Parathyroid adenoma (tissue), 2 donors: ENCODE measurements around the gene CBX3.
"Not testable (repeated sequence)": the region's sequence is repeated elsewhere in the genome, so short reads cannot be mapped to it uniquely, and the experiment has no call there.

Experiments
- H2AFZ ChIP-seq: fragments of 300-600 bp; sonication (generic); one replicate; pipeline ENCODE4 v1.7.0; 2017; ENCODE audit warnings: antibody characterized with exemption, mild to moderate bottlenecking
- H3K27ac ChIP-seq: fragments of 300-600 bp; sonication (generic); one replicate; pipeline ENCODE4 v1.7.0; 2017
- H3K27me3 ChIP-seq: fragments of 300-600 bp; sonication (generic); one replicate; pipeline ENCODE4 v1.7.0; 2017; ENCODE audit warnings: low read length; ENCODE audit not compliant: control insufficient read depth, insufficient read depth
- H3K36me3 ChIP-seq: fragments of 300-600 bp; sonication (generic); one replicate; pipeline ENCODE4 v1.7.0; 2017; ENCODE audit warnings: low read length; ENCODE audit not compliant: control insufficient read depth, insufficient read depth
- H3K4me1 ChIP-seq: fragments of 300-600 bp; sonication (generic); one replicate; pipeline ENCODE4 v1.7.0; 2017; ENCODE audit warnings: control low read depth
- H3K4me2 ChIP-seq: fragments of 300-600 bp; sonication (generic); one replicate; pipeline ENCODE4 v1.7.0; 2017; ENCODE audit warnings: low read length
- H3K4me3 ChIP-seq: fragments of 300-600 bp; sonication (generic); one replicate; pipeline ENCODE4 v1.7.0; 2017; ENCODE audit warnings: low read depth, low read length
- H3K79me2 ChIP-seq: fragments of 300-600 bp; sonication (generic); one replicate; pipeline ENCODE4 v1.7.0; 2017; ENCODE audit warnings: control low read depth
- H3K9ac ChIP-seq: fragments of 300-600 bp; sonication (generic); one replicate; pipeline ENCODE4 v1.7.0; 2017; ENCODE audit warnings: mild to moderate bottlenecking
- H3K9me3 ChIP-seq: fragments of 300-600 bp; sonication (generic); one replicate; pipeline ENCODE4 v1.7.0; 2017; ENCODE audit warnings: low read length; ENCODE audit not compliant: control insufficient read depth
- TF ChIP-seq, protein P1 (sequence below): fragments of 300-600 bp; sonication (generic); IDR thresholded peaks from one replicate; pipeline ENCODE4 v1.7.0; 2017; ENCODE audit warnings: antibody characterized with exemption, mild to moderate bottlenecking
- donor health status: primary hyperparathyroidism.

CBX3 gene

DNA sequence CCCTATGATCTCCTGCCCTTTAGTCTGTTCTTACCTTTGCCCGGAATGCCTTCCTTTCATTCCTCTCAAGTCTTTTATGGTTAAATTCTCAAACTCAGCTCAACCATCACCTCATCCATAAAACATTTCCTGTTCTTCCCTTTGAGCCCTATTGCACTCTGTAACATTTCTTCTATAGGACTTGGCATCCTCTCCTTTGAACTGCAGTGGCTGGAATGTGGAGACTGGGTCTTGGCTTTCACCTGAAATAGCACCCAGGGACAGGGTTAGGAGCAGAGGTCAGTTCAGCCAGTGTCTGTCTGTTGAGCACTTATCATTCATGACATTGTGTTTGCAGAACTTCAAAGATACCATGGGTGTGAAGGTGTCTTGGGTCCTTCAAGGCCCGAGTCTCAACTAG lies 42.3 kb upstream of the CBX3 start:
- Histone ChIP-seq H3K4me1 (no peaks in the 10 kb centered on the region), H3K36me3 (no peaks in the 10 kb centered on the region), H3K27ac (no peak overlapping the region), H3K79me2 (no peaks in the 10 kb centered on the region), H3K4me2 (no peak overlapping the region), H3K4me3 (no peak overlapping the region), H3K27me3 (no peaks in the 10 kb centered on the region), H3K9me3 (no peaks in the 10 kb centered on the region), H2AFZ (no peak overlapping the region), H3K9ac (no peak overlapping the region)
- TF ChIP-seq, protein P1, sequence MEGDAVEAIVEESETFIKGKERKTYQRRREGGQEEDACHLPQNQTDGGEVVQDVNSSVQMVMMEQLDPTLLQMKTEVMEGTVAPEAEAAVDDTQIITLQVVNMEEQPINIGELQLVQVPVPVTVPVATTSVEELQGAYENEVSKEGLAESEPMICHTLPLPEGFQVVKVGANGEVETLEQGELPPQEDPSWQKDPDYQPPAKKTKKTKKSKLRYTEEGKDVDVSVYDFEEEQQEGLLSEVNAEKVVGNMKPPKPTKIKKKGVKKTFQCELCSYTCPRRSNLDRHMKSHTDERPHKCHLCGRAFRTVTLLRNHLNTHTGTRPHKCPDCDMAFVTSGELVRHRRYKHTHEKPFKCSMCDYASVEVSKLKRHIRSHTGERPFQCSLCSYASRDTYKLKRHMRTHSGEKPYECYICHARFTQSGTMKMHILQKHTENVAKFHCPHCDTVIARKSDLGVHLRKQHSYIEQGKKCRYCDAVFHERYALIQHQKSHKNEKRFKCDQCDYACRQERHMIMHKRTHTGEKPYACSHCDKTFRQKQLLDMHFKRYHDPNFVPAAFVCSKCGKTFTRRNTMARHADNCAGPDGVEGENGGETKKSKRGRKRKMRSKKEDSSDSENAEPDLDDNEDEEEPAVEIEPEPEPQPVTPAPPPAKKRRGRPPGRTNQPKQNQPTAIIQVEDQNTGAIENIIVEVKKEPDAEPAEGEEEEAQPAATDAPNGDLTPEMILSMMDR: no peak

DNA sequence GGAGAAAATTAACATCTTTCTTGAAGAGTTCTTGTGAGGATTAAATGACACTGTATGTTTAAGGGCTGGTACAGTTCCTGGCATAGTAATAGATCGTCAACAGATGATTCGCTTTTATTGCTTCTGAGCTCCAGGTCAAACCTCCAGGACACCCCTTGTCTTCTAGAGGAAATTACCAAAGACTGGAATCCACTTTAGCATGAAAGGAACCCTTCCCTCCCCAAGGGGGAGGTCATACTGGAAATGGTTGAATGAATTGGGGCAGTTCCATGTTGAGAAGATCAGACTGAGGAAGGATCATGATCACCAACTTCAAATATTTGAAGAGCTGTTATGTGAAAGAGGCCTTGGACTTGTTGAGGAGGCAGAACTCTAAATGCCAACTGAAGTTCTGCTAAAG lies 40.6 kb upstream of the CBX3 start:
- no peaks in the 10 kb centered on the region for H3K4me1 ChIP-seq
- H3K4me2 ChIP-seq: no peak overlapping the region
- H2AFZ ChIP-seq: no peak overlapping the region
- H3K27ac ChIP-seq: no peak overlapping the region
- H3K4me3 ChIP-seq: no peak overlapping the region
- no peak overlapping the region for H3K9ac ChIP-seq
- no peaks in the 10 kb centered on the region for H3K27me3 ChIP-seq
- no peaks in the 10 kb centered on the region for H3K36me3 ChIP-seq
- H3K9me3 ChIP-seq: no peaks in the 10 kb centered on the region
- TF ChIP-seq, protein P1: no peak
- H3K79me2 ChIP-seq: no peaks in the 10 kb centered on the region

DNA sequence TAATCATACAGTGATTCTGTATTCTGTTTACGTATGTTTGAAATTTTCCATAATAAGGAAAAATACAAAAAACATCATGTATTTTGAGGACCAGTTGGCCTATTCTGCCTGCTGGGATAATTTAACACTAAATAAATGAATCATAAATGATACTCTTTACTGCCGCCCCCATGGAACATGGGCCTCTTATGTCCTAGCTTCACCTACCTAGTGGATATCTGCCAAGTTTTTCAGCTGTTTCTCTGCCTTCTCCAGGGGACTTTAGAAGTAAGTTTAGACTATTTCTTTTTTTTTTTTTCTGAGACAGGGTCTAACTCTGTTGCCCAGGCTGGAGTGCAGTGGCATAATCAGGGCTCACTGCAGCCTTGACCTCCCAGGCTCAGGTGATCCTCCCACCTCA lies 39.1 kb upstream of the CBX3 start:
- Histone ChIP-seq H3K4me3 (no peak overlapping the region), H3K27me3 (no peaks in the 10 kb centered on the region), H3K36me3 (no peaks in the 10 kb centered on the region), H3K27ac (no peak overlapping the region), H3K4me2 (no peak overlapping the region), H3K79me2 (no peaks in the 10 kb centered on the region), H3K9me3 (no peaks in the 10 kb centered on the region), H3K4me1 (no peaks in the 10 kb centered on the region), H3K9ac (no peak overlapping the region), H2AFZ (no peak overlapping the region)
- TF ChIP-seq, protein P1: no peak

DNA sequence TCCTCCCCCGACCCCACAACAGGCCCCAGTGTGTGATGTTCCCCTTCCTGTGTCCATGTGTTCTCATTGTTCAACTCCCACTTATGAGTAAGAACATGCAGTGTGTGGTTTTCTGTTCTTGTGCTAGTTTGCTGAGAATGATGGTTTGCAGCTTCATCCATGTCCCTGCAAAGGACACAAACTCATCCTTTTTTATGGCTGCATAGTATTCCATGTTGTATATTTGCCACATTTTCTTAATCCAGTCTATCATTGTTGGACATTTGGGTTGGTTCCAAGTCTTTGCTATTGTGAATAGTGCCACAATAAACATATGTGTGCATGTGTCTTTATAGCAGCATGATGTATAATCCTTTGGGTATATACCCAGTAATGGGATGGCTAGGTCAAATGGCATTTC lies 37.7 kb upstream of the CBX3 start:
- not testable (repeated sequence) for H3K4me3 ChIP-seq, H2AFZ ChIP-seq, H3K79me2 ChIP-seq, H3K4me2 ChIP-seq, H3K9me3 ChIP-seq, H3K9ac ChIP-seq, H3K27me3 ChIP-seq, H3K27ac ChIP-seq, H3K4me1 ChIP-seq, H3K36me3 ChIP-seq

DNA sequence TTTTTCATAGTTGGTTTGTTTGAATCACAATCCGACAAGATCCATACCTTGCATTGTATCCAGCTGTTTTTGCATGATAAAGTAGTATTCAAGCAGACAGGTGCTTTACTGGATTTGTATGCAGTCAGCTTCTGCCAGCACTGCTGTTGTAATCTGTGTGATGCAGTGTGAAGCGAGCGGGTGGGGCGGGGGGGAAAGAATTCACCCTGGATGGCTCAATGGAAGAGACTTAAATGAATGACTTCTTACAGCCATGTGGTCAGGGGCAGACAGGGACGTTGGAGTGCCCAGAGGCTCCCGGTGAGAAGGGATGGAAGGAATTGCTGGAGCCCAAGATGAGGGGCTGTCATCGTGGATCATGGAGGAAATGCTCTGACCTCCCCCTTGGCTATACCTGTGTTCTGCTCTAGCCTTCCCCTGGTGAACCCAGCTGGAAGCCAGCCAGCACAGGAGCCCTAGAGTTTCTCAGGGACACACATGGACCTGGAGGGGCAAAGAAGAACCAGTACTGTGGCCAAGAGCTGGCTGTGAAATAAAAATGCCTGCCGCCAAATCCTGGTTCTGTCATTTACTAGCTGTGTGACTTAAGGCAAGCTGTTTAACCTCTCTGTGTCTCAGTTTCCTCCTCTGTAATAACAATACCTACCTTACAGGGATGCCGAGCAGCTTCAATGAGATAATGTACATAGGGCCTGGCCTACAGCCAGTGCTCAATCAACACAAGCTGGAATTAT lies 35.4 kb upstream of the CBX3 start:
- H3K4me2 ChIP-seq: no peak overlapping the region
- no peak overlapping the region for H3K9ac ChIP-seq
- no peaks in the 10 kb centered on the region for H3K9me3 ChIP-seq
- H3K4me1 ChIP-seq: no peaks in the 10 kb centered on the region
- no peak overlapping the region for H2AFZ ChIP-seq
- no peaks in the 10 kb centered on the region for H3K79me2 ChIP-seq
- TF ChIP-seq, protein P1: no peak
- H3K27ac ChIP-seq: no peak overlapping the region
- no peaks in the 10 kb centered on the region for H3K27me3 ChIP-seq
- no peak overlapping the region for H3K4me3 ChIP-seq
- no peaks in the 10 kb centered on the region for H3K36me3 ChIP-seq
